ENCODE measurements around the gene SGCA.

Gene SGCA

GRCh38 chr17:50165867-50166517 lies at the start of gene SGCA:
Gene SGCA, plus strand, starts transcription at chr17:50166005. Its CDS starts 36 bp downstream, at chr17:50166041.
- no peak for DNase-seq

GRCh38 chr17:50117202-50118051 lies 48.4 kb upstream of the SGCA start:
- DNase-seq, result peak; percentile 52 to 59

GRCh38 chr17:50118076-50118827 lies 47.6 kb upstream of the SGCA start:
- no peak for DNase-seq

GRCh38 chr17:50118828-50119218 lies 47.0 kb upstream of the SGCA start:
- no peak for DNase-seq

- no peak for DNase-seq
Measured at GRCh38 chr17:50120475-50121253, 45.1 kb upstream of the SGCA start.

GRCh38 chr17:50122945-50123344 lies 42.9 kb upstream of the SGCA start:
- DNase-seq, result no peak

GRCh38 chr17:50123649-50124349 lies 42.0 kb upstream of the SGCA start:
- DNase-seq, result no peak

- no peak for DNase-seq
Measured at GRCh38 chr17:50125420-50125997, 40.3 kb upstream of the SGCA start.

- DNase-seq, result no peak
Measured at GRCh38 chr17:50127697-50128361, 38.0 kb upstream of the SGCA start.

- no peak for DNase-seq
Measured at GRCh38 chr17:50128441-50129352, 37.1 kb upstream of the SGCA start.

GRCh38 chr17:50129353-50129727 lies 36.5 kb upstream of the SGCA start:
- no peak for DNase-seq

GRCh38 chr17:50129728-50130558 lies 35.9 kb upstream of the SGCA start, which contains the start of gene SAMD14:
Gene SAMD14, minus strand, starts transcription at chr17:50130160. Its CDS starts 5,201 bp downstream, at chr17:50124959.
- no peak for DNase-seq

- DNase-seq, result no peak
Measured at GRCh38 chr17:50130559-50131305, 35.1 kb upstream of the SGCA start.

GRCh38 chr17:50132104-50132794 lies 33.6 kb upstream of the SGCA start:
- no peak for DNase-seq

GRCh38 chr17:50133028-50133768 lies 32.6 kb upstream of the SGCA start:
- no peak for DNase-seq

GRCh38 chr17:50133769-50134099 lies 32.1 kb upstream of the SGCA start:
- DNase-seq, result no peak
